ENCODE measurements around the gene TNFRSF4. TPM values are rescaled to one million over a fixed set of nuclear protein-coding genes. Genes with fewer than 3 reads are reported as not detected.

The TNFRSF4 gene
- total RNA-seq, 1 donor from 2014 or later, result 0.38 TPM

- no peak for DNase-seq (ENCODE audit: low spot score, unreplicated experiment)
- no peaks in the 10 kb centered on the region for H3K36me3 Mint-ChIP-seq (ENCODE audit: insufficient read depth)
- no peak for TF ChIP-seq CTCF (IDR thresholded peaks at IDR 0.05; ENCODE audit: unreplicated experiment)
- H3K9me3 Mint-ChIP-seq (ENCODE audit: low read depth), result no peaks in the 10 kb centered on the region
- H3K27me3 Mint-ChIP-seq, result peaks cover 3% of the 10 kb centered on the region
- no peak overlapping the region for H3K27ac Mint-ChIP-seq
- no peak overlapping the region for H3K4me3 Mint-ChIP-seq (ENCODE audit: low read depth)
- H3K4me1 Mint-ChIP-seq (ENCODE audit: low read depth), result no peaks in the 10 kb centered on the region
Observed at GRCh38 chr1:1244192-1244811, 30.3 kb upstream of the TNFRSF4 start.

GRCh38 chr1:1243807-1244191 is 29.8 kb upstream of the TNFRSF4 start:
- DNase-seq (ENCODE audit: low spot score, unreplicated experiment), result no peak
- H3K36me3 Mint-ChIP-seq (ENCODE audit: insufficient read depth), result no peaks in the 10 kb centered on the region
- H3K27me3 Mint-ChIP-seq, result peaks cover 3% of the 10 kb centered on the region
- no peak overlapping the region for H3K4me3 Mint-ChIP-seq (ENCODE audit: low read depth)
- no peaks in the 10 kb centered on the region for H3K4me1 Mint-ChIP-seq (ENCODE audit: low read depth)
- no peak for TF ChIP-seq CTCF (IDR thresholded peaks at IDR 0.05; ENCODE audit: unreplicated experiment)
- no peaks in the 10 kb centered on the region for H3K9me3 Mint-ChIP-seq (ENCODE audit: low read depth)
- H3K27ac Mint-ChIP-seq, result no peak overlapping the region

GRCh38 chr1:1243266-1243660 is 29.3 kb upstream of the TNFRSF4 start:
- TF ChIP-seq CTCF (IDR thresholded peaks at IDR 0.05; ENCODE audit: unreplicated experiment), result no peak
- H3K4me1 Mint-ChIP-seq (ENCODE audit: low read depth), result no peaks in the 10 kb centered on the region
- H3K27ac Mint-ChIP-seq, result no peak overlapping the region
- no peak for DNase-seq (ENCODE audit: low spot score, unreplicated experiment)
- peaks cover 3% of the 10 kb centered on the region for H3K27me3 Mint-ChIP-seq
- no peak overlapping the region for H3K4me3 Mint-ChIP-seq (ENCODE audit: low read depth)
- H3K36me3 Mint-ChIP-seq (ENCODE audit: insufficient read depth), result no peaks in the 10 kb centered on the region
- H3K9me3 Mint-ChIP-seq (ENCODE audit: low read depth), result no peaks in the 10 kb centered on the region

GRCh38 chr1:1242461-1243265 is 28.7 kb upstream of the TNFRSF4 start:
- DNase-seq (ENCODE audit: low spot score, unreplicated experiment), result no peak
- Mint-ChIP-seq H3K4me3 (ENCODE audit: low read depth) (no peak overlapping the region), H3K27ac (no peak overlapping the region), H3K27me3 (no peaks in the 10 kb centered on the region), H3K9me3 (ENCODE audit: low read depth) (no peaks in the 10 kb centered on the region), H3K4me1 (ENCODE audit: low read depth) (peaks cover 2% of the 10 kb centered on the region), H3K36me3 (ENCODE audit: insufficient read depth) (no peaks in the 10 kb centered on the region)
- no peak for TF ChIP-seq CTCF (IDR thresholded peaks at IDR 0.05; ENCODE audit: unreplicated experiment)

GRCh38 chr1:1241588-1242219 is 27.8 kb upstream of the TNFRSF4 start:
- DNase-seq (ENCODE audit: low spot score, unreplicated experiment), result no peak
- Mint-ChIP-seq H3K36me3 (ENCODE audit: insufficient read depth) (no peaks in the 10 kb centered on the region), H3K4me1 (ENCODE audit: low read depth) (peaks cover 2% of the 10 kb centered on the region), H3K9me3 (ENCODE audit: low read depth) (no peaks in the 10 kb centered on the region), H3K4me3 (ENCODE audit: low read depth) (no peak overlapping the region), H3K27me3 (no peaks in the 10 kb centered on the region), H3K27ac (no peak overlapping the region)
- no peak for TF ChIP-seq CTCF (IDR thresholded peaks at IDR 0.05; ENCODE audit: unreplicated experiment)

All from progenitor cell of endocrine pancreas (in vitro differentiated cells).